ENCODE measurements around the gene PCCA.
"Not testable (repeated sequence)": the region's sequence is repeated elsewhere in the genome, so short reads cannot be mapped to it uniquely, and the experiment has no call there.

The PCCA gene

GRCh38 chr13:100510208-100510957, 421.5 kb downstream of the PCCA start:
- no peak for DNase-seq (ENCODE audit: low read depth in 2 of 2)

- no peak for DNase-seq (ENCODE audit: low read depth in 2 of 2)
These were observed 422.6 kb downstream of the PCCA start for GRCh38 chr13:100511466-100511865.

- DNase-seq (ENCODE audit: low read depth in 2 of 2), result no peak
These were observed 423.5 kb downstream of the PCCA start for GRCh38 chr13:100512422-100512821.

- DNase-seq (ENCODE audit: low read depth in 2 of 2), result no peak
These were observed 424.3 kb downstream of the PCCA start for GRCh38 chr13:100513171-100513570.

GRCh38 chr13:100513987-100514670, 425.2 kb downstream of the PCCA start:
- DNase-seq (ENCODE audit: low read depth in 2 of 2), result no peak

- peak; percentile 27 to 30 for DNase-seq (ENCODE audit: low read depth in 2 of 2)
These were observed 426.0 kb downstream of the PCCA start for GRCh38 chr13:100514788-100515409.

GRCh38 chr13:100515410-100515800, 426.5 kb downstream of the PCCA start:
- no peak for DNase-seq (ENCODE audit: low read depth in 2 of 2)

- no peak for DNase-seq (ENCODE audit: low read depth in 2 of 2)
These were observed 428.2 kb downstream of the PCCA start for GRCh38 chr13:100517135-100517534.

- no peak for DNase-seq (ENCODE audit: low read depth in 2 of 2)
These were observed 428.8 kb downstream of the PCCA start for GRCh38 chr13:100517728-100518127.

GRCh38 chr13:100518394-100519062, 429.6 kb downstream of the PCCA start:
- no peak for DNase-seq (ENCODE audit: low read depth in 2 of 2)

- DNase-seq (ENCODE audit: low read depth in 2 of 2), result no peak
These were observed 430.7 kb downstream of the PCCA start for GRCh38 chr13:100519626-100520025.

- no peak for DNase-seq (ENCODE audit: low read depth in 2 of 2)
These were observed 432.3 kb downstream of the PCCA start for GRCh38 chr13:100520936-100521850.

GRCh38 chr13:100521851-100522617, 433.1 kb downstream of the PCCA start:
- no peak for DNase-seq (ENCODE audit: low read depth in 2 of 2)

- no peak for DNase-seq (ENCODE audit: low read depth in 2 of 2)
These were observed 433.9 kb downstream of the PCCA start for GRCh38 chr13:100522618-100523309.

- no peak for DNase-seq (ENCODE audit: low read depth in 2 of 2)
These were observed 434.5 kb downstream of the PCCA start for GRCh38 chr13:100523411-100523810.

- DNase-seq (ENCODE audit: low read depth in 2 of 2), result no peak
These were observed 435.1 kb downstream of the PCCA start for GRCh38 chr13:100523981-100524386.

- DNase-seq (ENCODE audit: low read depth in 2 of 2), result not testable (repeated sequence)
These were observed 435.8 kb downstream of the PCCA start for GRCh38 chr13:100524688-100525087.

- DNase-seq (ENCODE audit: low read depth in 2 of 2), result no peak
These were observed 436.8 kb downstream of the PCCA start for GRCh38 chr13:100525453-100526317.

Measured in stimulated activated CD8-positive, alpha-beta memory T cell treated with anti-CD3 and anti-CD28 coated beads, Interleukin-15, amount 100 ng/mL, for 4 hours (primary cell).